Measurements from ENCODE around the gene RTCB.
A peak's percentile ranks its signal among the peaks of the same experiment; 100 is the strongest.

RTCB gene

DNA sequence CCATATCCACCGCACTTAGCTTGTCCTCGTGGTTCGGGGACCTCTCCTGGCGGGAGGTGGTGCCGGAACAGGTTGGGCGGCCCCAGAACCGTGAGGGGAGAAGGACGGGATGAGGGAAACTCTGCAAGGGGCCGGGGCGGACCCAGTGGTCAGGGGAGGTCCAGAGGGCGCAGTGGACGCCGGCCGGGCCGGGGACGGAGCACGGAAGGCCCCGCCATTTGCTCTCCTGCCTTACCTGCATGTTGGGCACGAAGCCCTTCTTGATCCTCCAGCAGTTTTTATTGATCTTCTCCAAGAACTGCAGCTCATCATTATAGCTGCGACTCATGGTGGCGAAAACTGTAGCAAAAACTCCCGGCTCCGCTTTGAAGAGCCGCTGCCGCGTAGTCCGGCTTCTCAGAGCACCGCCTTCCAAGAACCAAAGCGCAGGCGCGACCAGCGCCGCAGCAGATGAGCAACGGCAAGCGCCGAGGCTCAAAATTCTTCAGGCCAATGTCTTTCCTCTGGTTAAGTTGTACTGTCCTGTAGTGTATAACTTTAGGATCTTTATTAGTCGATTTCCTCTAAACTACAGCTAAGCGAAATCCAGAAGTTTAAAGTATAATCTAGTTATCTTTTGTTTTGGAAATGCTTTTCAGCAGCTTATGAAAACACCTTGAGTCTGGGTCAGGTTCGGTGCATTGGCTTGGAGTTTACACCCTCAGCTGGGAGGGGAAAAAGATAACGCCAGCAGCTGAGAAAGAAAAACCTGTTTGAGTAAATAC, at the start of gene RTCB:
Gene RTCB, minus strand, starts transcription at position 419 of the 764 bp plus-strand sequence. Its CDS starts 91 bp downstream, at position 328.
- peak; percentile 91 for DNase-seq (ENCODE audit: low read depth)

DNA sequence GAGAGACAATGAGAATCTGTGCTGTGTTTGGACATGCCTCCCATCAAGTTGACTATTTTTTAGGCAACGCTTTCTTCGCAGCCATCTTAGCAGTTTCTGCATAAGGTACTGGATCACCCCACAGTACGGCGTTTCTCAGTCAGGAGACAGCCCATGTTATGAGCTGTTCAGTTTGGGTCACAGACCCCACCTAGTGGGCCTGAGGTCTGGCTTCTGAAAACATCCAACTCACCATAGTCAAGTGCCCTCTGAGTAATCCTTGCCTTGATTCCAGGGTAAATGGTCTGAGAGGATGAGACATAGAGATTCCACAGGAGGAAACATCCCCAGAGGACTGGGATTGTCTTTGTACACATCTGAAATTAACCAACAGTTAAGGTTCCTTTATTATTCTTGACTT, 45.0 kb upstream of the RTCB start:
- DNase-seq (ENCODE audit: low read depth), result no peak

- DNase-seq (ENCODE audit: low read depth), result no peak
Measured at GRCh38 chr22:32448980-32449379, 36.9 kb upstream of the RTCB start.

- DNase-seq (ENCODE audit: low read depth), result peak; percentile 39
Measured at GRCh38 chr22:32446321-32446720, 34.3 kb upstream of the RTCB start.

DNA sequence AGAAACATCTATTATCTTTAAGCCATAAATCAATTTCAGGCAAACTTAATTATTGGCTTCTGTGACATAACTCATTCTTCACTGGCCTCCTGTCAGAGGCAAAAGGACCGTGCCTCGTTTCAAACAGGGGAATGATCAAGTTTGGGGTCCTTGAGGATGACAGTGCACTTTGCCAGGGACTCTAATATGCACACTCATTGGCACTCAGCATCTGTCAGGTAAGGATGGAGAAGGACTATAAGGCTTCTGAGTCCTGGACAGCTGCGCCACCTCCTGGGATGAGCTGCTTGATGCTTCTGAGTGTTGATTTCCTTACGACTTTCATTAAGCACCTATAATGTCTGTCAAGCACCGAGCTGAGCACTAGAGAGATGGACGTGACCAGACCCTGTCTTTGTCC, 32.0 kb upstream of the RTCB start:
- DNase-seq (ENCODE audit: low read depth), result peak; percentile 30

GRCh38 chr22:32430352-32430751, 18.3 kb upstream of the RTCB start:
- DNase-seq (ENCODE audit: low read depth), result no peak

- no peak for DNase-seq (ENCODE audit: low read depth)
Measured at GRCh38 chr22:32426881-32427280, 14.8 kb upstream of the RTCB start.

GRCh38 chr22:32423664-32424063, 11.6 kb upstream of the RTCB start:
- DNase-seq (ENCODE audit: low read depth), result peak; percentile 4

- DNase-seq (ENCODE audit: low read depth), result no peak
Measured at GRCh38 chr22:32422062-32422461, 10.0 kb upstream of the RTCB start.

DNA sequence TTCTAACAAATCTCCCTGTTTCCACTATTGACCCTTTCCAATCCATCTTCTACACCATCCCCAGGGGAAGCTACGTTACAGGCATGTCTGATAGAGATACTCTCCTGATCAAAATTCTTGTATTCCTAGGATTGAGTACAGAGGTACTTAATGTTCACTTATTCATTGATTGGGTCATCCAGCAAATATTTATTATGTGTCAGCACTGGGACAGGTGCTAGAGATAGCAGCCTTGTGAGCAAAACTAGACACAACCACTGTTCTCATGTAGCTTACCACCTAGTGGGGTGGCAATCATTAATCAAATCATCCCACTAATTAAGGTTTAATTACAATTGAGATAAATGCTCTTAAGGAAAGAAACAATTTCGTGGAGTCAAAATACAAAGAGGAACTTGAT, 9.4 kb upstream of the RTCB start:
- no peak for DNase-seq (ENCODE audit: low read depth)

DNA sequence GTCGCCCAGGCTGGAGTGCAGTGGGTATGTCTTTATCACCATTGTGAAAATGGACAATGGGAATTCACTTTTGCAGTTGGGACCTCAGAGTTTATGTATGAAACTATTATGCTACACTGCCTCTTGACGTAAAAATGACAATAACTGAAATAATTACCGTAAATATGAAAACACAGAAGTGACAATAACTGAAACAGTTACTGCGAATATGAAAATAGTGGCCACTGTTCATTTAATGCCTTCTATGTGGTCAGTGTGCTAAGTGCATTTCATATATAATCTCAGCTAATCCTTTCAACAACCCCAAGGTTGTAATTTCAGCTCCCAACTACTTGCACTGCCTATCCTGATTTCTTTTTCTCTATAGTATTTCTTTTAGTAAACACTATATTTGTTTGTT, 5.9 kb upstream of the RTCB start:
- DNase-seq (ENCODE audit: low read depth), result no peak

- no peak for DNase-seq (ENCODE audit: low read depth)
Measured at GRCh38 chr22:32416556-32417085, 4.6 kb upstream of the RTCB start.

DNA sequence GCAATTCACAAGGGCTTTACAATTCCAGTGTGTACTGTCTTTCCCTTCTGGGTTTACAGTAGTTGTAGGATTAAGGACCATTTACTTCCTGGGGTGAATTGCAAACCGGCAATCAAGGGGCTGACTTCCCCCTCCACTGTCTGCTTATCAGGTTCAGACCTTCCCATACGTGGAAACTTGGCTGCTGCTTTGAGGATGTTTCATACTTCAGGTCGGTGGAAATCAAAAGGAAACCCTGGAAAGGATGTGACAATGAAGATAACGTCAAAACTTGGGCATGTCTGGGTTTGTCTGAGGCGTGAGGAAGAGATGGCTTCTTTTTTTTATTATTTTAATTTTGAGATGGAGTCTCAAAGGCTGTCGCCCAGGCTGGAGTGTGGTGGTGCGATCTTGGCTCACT, 2.1 kb upstream of the RTCB start:
- no peak for DNase-seq (ENCODE audit: low read depth)

GRCh38 chr22:32413719-32414118, 1.7 kb upstream of the RTCB start:
- DNase-seq (ENCODE audit: low read depth), result peak; percentile 47

- DNase-seq (ENCODE audit: low read depth), result peak; percentile 58
Measured at GRCh38 chr22:32411402-32411801, 645 bp downstream of the RTCB start.

GRCh38 chr22:32410459-32410858, 1.6 kb downstream of the RTCB start:
- no peak for DNase-seq (ENCODE audit: low read depth)

DNA sequence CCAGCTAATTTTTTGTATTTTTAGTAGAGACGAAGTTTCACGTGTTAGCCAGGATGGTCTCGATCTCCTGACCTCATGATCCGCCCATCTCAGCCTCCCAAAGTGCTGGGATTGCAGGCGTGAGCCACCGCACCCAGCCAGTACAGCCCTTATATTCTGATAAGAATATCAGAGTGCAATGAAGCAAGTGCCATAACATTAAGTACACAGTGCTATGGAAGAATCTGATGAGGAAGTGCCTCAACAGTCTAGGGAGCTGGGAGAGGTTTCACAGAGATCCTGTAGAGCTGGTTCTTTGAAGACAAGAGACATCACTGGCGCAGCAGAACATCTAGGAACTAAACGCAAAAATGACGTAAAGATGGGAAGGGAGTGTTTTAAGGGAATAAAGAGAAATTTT, 2.1 kb downstream of the RTCB start:
- DNase-seq (ENCODE audit: low read depth), result no peak

- DNase-seq (ENCODE audit: low read depth), result no peak
Measured at GRCh38 chr22:32407936-32408335, 4.1 kb downstream of the RTCB start.

- DNase-seq (ENCODE audit: low read depth), result no peak
Measured at GRCh38 chr22:32407312-32407711, 4.7 kb downstream of the RTCB start.

DNA sequence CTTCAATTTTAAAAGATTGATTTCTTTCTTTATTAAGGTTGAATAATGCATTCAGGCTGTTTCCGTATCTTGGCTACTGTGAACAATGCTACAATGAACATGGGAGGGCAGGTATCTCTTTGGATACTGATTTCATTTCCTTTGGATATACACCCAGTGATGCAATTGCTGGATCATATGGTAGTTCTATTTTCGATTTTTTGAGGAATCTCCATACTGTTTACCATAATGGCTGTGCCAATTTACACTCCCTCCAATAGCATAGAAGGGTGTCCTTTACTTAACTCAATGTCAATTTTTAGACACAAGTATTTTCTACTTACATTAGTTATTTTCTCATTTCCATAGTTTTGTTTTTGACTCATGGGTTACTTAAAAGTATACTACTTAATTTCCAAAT, 8.0 kb downstream of the RTCB start:
- DNase-seq (ENCODE audit: low read depth), result no peak

DNA sequence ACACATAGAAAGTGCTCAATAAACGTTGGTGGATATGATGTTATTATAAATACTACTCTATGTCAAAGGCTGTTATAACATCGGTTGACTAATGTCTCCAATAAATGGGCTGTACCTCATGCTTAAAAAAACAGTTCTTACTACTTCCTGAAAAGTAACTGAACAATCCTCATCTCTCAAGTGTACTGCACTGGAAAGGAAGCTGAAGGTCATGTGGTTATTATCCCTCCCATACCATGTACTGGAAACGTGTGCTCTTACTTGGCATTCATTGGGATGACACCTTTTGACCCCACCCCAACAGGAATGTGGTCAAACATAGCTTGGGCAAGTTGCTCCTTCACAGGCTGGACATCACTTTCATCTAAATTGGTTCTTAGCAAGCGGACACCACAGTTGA, 10.6 kb downstream of the RTCB start:
- DNase-seq (ENCODE audit: low read depth), result no peak

GRCh38 chr22:32396746-32397145, 15.3 kb downstream of the RTCB start:
- peak; percentile 21 for DNase-seq (ENCODE audit: low read depth)

DNA sequence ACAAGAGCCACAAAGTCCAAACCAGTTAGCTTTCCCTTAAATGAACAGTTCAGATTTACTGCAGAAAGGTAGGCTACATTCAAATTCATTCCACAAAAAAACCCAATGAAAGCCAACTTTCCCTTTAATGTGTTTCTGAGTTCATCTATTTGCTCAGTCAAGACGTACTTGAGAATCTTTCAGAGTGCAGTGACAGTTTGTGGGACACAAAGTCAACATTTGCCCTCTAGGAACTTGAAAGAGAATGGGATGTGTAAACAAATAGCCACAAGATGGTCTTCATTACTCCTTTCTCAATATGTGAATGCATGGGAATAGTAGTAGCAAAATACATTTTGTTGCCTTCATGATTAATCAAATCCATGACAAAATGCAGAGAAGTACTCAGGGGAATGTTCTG, 15.8 kb downstream of the RTCB start:
- no peak for DNase-seq (ENCODE audit: low read depth)

DNA sequence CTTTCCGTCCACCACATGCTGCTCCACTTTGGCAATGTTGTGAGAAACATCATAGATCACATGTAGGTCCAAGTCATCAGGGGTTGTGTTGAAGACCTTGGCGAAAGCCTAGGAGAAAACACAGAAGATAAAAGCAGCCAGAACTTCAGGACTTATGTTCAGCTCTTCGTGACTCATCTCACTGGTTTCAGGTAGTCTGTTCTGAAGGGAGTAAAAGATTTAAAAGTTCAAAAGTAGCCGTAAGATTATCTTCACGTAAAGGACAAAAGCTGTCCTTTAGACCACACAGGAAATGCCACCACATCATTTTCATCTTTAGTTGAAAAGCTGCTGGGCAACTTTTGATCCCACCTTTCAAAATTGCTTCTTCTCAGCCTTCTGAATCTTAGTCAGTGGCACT, 16.9 kb downstream of the RTCB start:
- DNase-seq (ENCODE audit: low read depth), result no peak
